Peyer's patch (tissue), 4 donors: Measurements from ENCODE around the gene PLXDC1.

ENCODE experiments used
- POLR2A ChIP-seq, 2 donors: fragments of 450-650 bp; IDR thresholded peaks; one replicate each; pipeline ENCODE4 v1.5.1; 2017; ENCODE audit warnings: antibody characterized with exemption in 2 of 2, mild to moderate bottlenecking in 2 of 2, moderate library complexity in 2 of 2
- TF ChIP-seq, protein P1 (sequence below), 6 experiments: fragments of 450-650 bp in 4 of 6; fragments of 200-600 bp in 2 of 6; sonication (generic) in 1 of 6; IDR thresholded peaks; one replicate each; pipeline ENCODE4 v1.5.1; 2017 to 2019; ENCODE audit warnings: antibody characterized with exemption in 6 of 6, mild to moderate bottlenecking in 3 of 6, moderate library complexity in 1 of 6

DNA sequence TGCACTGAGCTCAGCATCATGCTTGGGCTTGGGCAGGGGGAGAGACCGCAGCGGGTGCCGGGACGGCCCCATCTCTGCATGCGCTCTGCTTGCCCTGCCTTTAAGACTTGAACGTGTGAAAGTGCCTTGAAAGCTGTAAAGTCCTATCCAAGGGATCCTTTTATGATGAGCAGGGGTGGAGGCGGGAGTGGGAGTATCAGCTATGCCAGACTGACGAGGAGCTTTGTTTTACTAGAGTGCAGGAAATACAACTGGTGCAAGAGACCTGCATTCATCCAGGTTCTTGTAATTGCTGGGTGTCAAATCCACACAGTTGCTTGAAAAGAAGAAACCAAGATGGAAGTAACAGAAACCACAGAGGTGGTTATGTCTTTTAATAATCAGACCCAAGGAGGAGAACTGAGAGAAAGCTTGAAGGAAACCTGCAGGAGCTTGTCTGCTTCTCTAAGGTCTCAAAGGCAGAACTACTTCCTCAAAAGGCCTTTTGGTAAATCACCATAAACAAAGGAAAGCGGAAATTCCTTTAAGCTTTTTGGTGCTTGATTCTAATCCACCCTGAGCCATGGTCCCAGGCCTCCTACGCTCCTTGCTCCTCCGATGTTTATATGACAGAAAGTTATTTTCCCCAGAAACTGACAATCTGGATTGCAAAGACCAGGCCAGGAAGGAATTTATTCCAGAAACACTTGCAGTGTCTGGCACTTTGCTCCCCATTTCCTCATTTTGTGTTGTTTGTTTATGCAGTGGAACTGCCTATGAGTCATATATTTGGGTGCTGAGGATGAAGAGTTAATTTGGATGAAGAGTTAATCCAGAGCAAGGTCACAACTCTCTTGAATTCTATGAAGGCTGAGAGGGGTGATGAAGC is 132.9 kb downstream of the PLXDC1 start:
- TF ChIP-seq, protein P1, sequence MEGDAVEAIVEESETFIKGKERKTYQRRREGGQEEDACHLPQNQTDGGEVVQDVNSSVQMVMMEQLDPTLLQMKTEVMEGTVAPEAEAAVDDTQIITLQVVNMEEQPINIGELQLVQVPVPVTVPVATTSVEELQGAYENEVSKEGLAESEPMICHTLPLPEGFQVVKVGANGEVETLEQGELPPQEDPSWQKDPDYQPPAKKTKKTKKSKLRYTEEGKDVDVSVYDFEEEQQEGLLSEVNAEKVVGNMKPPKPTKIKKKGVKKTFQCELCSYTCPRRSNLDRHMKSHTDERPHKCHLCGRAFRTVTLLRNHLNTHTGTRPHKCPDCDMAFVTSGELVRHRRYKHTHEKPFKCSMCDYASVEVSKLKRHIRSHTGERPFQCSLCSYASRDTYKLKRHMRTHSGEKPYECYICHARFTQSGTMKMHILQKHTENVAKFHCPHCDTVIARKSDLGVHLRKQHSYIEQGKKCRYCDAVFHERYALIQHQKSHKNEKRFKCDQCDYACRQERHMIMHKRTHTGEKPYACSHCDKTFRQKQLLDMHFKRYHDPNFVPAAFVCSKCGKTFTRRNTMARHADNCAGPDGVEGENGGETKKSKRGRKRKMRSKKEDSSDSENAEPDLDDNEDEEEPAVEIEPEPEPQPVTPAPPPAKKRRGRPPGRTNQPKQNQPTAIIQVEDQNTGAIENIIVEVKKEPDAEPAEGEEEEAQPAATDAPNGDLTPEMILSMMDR (IDR thresholded peaks at IDR 0.05), result no peak
- TF ChIP-seq POLR2A (IDR thresholded peaks at IDR 0.05), result no peak
